RPMI7951 (cell line): Measurements from ENCODE around the gene ESR2. TPM values are rescaled to one million over a fixed set of nuclear protein-coding genes. Genes with fewer than 3 reads are reported as not detected.
"Not testable (repeated sequence)": the region's sequence is repeated elsewhere in the genome, so short reads cannot be mapped to it uniquely, and the experiment has no call there.

Source experiments
- DNase-seq: peaks from one replicate; pipeline ENCODE4 v3.0.0-alpha.2; 2012; ENCODE audit warnings: low read depth
- total RNA-seq: library from RNA; depleted of rRNA; stranded (reverse); fragments of >200 nt; shearing (Covaris generic); gene quantifications from 2 replicates; pipeline ENCODE4 v1.2.3, GENCODE V29; 2014; rRNA removed

ESR2 gene
- 0.10 and 0.12 TPM in 2 replicates for total RNA-seq

DNA sequence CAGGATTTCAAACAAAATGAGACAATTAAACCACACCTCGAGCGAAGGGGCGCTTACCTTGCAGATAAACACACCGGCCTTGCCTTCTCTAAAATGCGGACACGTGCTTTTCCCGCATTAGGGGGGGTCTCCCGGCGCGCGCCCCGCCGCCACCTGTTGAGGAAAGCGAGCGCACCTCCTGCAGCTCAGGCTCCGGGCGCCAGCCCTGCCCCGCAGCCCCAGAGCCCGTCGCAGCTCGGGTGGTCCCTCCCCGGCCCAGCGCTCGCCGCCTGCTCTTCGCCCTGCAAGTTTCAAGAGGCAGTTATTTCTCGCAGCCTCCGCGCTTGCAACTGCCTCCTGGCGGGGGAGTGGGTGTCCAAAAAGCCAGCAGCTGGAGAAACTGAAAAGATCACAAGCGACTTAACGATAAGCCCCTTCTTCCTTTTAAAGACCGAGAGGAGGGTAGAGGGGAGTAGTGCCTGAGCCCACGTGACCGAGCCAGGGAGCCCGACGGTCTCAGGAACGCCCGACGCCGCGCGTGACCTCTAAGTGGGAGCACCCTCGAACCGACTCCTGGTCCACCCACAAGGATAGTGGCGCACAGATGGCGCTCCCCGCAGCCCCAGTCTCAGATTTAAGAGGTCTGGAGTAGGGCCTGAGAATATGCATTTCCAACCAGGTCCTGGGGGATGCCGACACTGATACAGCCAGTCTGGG is at the start of gene ESR2:
TSS of gene ESR2 (minus strand) at position 396 of the 696 bp plus-strand sequence. CDS start 11,386 bp downstream, outside the sequence.
- DNase-seq, result peak; percentile 5

DNA sequence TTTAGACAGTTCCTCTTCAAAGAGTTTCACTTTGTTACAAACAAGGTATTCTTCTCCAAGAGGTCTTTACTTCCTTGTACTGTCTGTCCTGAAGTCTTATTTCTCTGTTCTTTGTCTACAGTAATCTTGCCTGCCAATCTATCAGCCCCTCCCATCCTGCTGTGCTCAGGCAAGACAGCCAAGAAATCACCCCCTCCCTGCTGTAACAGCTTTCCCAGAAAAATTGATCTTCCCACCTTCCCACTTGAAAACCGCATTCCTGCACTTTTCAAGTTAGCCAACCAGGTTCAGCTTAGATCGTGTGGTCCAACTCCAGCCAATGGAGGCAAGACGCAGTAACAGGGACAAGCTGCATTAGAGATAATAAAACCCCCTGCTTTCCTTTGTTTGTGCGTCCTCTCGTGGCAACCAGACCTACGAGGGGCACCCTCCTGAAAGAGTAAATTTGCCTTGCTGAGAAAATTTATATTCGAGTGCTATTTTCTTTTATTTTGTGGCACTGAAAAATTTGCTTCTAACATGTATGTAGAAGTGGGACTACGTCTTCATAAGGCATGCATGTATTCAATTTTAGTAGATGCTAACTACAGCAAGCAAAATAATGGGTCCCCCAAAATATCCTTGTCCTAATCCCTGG is 46.5 kb upstream of the ESR2 start:
- no peak for DNase-seq

DNA sequence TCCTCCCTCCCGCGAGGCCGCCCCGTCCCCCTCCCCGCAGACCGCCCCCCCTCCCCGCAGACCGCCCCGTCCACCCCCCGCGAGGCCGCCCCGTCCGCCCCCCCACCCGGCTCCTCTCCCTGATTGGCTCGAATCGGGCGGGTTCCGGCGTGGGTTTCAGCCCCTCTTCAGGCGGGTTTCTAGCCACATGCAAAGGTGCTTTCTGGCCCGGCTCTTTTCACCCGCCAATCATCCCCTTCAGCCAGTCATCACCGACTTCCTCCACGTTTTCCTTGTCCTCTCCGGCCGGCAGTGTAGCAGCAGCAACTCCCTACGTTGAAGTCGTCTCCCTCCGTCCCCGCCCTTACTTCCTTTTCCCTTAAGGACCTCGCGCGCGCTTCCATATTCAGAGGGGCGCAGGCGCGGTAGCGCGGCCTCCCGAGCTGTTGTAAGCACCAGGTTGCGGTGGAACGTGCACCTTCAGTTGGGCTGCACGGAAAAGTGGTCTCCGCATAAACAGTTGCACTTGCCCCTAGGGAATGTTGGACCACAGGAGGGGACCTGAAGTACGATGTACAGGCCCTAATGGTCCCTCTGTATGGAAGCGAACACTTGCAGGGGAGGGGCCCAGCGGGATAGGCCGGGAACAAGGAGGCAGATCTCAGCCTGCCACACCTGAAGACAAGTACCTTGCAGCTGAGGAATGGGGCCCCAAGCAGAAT is 44.6 kb upstream of the ESR2 start:
- DNase-seq, result peak; percentile 98

DNA sequence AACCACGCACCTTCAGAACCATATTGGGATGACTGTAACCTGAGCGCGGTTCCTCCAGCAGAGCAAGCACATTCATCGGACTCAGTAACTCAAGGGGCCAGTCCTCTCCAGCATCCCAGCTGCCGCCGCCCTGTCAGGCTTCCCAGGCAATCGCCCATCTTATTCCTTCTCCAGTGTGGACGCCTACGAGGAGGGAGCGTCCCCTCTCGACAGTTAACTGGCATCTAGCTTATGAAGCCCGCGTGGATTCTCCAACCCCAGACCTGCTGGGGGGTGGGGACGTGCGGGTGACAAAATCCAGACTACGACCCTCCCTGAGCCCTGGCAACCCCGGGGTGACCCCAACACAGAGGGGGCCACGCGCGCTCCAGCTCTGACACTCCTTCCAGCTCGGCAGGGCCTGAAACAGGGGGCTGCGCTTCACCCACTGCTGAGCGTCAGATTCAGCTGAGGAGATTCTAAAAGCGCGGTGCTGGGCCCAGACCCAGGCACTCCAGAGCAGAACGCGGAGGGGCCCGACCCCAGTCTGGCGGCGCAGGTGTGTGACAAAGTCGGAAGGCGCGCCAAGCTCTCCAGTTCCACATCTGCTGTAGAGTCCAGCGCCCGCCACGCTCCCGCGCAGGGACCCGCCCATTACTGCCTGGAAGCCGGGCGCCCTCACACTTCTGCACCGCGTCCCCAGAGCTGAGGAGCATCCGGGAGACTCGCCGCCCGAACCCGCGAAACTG is 43.9 kb upstream of the ESR2 start:
- peak; percentile 60 for DNase-seq

DNA sequence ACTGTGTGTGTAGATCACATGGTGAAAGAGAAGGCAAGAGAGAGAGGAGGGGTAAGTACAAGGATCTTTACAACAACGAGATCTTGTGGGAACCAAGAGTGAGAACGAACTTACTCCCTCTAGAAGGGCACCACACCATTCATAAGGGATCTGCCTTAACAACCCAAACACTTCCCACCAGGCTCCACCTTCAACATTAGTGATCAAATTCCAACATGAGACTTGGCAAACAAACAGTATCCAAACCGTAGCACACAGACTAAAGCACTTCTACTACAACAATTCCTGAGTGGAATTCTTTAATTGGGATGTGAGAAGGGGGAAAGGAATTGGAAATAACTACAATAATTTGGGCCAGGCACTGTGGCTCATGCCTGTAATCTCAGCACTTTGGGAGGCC is 35.0 kb upstream of the ESR2 start:
- no peak for DNase-seq

DNA sequence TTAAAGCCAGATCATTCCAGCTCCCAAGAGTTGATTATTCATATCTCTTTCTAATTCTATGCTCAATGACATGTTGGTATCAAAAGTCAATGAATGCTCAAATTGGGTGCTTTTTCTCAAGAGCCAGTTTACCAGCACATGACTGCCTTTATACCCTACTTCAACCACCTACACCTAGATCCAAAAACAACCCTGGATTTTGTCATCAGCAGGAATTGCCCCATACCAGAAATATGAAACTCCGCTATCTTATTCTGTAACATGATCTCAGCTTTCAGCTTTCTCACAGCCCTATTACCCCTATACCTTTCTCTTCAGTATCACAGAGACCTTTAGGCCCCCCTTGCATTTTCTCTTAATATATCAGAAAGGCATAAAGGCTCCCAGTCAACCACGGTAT is 32.3 kb upstream of the ESR2 start:
- DNase-seq, result no peak

DNA sequence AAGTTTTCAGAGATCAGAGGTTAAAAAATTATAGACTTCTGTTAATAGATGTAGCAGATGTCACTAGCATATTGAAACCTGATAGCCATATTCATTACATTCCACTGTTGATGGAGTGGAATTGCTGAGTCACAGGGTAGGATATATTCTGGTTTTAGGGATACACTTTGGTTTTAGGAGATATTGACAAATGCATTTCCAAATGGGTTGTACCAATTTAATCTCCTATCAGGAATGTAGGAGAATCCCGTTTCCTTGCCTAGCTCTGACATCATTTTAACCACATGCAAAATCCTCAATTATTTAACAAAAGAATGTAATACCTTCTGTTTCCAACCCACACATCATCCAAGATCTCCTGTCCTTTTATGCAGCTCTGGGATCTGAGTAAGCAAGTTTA is 30.7 kb upstream of the ESR2 start:
- peak; percentile 32 for DNase-seq

DNA sequence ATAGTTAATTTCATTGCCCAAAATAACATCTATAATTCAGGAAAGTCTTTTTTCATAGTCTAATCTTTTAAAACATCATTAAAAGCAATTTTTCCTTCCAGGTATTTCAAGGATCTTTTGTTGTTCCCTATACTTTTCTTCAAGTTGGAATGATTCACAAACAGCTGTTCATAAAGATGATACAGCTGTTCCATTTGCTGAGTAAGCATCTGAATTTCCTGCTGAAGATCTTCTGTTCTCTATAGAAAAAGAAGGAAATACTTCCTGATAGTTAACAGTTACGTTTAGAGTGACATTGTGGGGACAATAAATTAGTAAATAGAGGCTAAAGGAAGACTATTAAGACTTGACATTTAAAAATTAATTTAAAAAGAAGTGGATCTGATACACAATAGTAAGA is 30.3 kb upstream of the ESR2 start:
- DNase-seq, result no peak

DNA sequence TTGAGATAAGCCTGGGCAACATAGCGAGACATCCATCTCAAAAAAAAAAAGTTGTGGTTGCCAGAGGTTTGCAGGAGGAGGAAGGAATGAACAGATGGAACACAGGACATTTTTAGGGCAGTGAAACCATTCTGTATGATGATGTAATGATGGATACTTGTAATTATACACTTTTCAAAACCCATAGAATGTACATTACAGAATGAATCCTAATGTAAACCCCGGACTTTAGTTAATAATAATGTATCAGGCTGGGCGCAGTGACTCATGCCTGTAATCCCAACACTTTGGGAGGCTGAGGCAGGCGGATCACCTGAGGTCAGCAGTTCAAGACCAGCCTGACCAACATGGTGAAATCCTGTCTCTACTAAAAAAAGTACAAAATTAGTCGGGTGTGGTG is 26.2 kb upstream of the ESR2 start:
- not testable (repeated sequence) for DNase-seq

DNA sequence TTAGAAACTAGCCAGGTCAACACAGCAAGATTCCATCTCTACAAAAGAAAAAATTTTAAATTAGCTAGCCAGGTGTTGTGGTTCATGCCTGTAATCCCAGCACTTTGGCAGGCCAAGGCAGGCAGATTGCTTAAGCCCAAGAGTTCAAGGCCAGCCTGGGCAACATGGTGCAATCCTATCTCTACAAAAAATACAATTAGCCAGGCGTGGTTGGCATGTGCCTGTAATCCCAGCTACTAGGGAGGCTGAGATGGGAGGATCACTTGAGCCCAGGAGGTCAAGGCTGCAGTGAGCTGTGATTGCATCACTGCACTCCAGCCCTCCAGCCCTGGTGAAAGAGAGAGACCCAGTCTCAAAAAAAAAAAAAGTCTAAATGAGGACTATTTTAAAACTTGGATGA is 24.5 kb upstream of the ESR2 start:
- DNase-seq, result not testable (repeated sequence)

DNA sequence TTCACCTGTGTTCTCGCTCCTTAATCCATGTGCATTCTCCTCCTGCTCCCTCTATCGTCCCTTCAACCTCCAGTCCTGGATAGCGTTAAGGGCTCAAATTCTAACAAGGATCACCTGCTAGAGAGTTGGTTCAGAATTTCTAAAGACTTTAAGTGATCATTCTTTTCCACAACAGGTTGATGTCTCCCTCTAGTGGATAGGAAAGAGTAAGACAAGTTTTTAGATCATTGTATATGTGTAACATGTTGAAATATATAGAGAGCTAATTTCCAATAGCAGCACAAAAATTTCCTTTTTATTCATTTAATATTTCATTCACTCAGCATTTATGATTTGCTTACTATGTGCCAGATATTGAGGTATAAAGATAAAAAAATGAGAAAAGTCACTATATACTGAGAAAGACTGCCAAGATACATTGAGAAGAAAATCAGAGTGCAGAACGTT is 9.3 kb upstream of the ESR2 start:
- DNase-seq, result peak; percentile 60

DNA sequence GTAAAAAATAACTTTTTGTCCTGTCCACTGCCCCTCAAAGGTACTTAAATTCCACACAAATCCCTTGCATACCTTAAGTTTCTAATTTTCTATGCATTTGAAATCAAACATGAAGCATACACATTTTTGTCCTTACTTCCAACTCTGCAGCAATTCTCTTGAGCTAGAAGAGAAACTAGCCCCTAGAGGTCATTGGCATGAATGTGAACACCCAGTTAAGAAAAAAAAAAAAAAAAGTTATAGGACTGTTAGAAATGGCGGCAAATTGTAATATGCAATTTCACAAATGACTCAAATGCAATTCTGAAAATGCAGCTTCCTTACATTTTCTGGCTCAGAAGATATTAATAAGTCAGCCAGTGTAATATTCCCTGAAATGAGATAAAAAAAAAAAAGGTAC is 4.6 kb upstream of the ESR2 start:
- DNase-seq, result no peak

DNA sequence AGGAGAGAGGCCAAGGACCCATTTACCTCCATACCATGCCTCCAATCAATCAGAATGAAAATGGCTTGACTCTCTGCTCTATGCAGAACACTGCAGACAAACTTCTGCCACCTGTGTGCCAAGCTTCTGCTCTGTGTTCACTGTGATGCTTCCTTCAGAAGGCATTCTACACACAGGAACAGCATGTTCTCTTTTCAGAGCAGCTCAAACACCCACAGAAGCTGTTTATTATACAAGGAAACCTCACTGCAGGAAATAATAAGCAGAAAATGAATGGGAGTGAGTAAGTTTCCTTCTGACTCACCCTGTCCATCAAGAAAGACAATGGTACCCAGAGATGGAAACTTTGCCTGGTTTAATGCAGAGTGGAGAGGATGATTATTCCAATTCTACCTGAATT is 2.4 kb upstream of the ESR2 start:
- peak; percentile 14 for DNase-seq

DNA sequence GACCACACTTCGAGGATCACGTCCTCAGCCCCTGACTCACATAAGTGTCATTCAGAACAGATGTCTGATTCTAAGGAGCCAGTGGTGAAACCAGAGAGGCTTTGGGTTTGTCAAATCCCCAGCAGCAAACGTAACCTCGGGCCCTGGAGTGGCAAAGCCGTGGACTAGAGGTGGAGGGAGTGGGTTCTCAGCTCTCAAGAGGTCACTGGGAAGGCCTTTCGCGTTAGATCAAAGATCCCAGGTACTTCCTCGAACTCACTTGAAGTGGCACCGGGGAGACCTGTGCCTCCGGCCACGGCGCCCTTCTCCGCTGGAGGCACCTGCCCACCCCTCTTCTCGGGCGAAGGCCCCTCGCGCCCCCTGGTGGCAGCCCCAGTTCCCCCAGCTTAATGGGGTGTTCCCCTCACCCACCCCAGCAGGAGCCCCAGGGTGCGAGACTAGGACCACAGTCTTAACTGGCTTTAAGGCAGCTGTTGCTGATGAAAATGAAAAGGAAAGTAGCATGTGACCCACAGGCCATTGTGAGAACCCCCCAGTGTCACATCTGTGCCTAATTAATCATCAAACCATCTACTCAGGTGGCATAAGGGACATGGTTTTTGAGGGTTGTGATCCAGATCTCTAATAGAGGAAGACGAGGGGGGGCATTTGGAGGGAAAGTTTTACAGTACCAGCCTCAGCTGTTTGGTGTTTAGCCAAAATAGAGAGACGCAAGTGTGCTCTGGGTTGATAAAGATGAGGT is 672 bp upstream of the ESR2 start:
- peak; percentile 28 for DNase-seq

DNA sequence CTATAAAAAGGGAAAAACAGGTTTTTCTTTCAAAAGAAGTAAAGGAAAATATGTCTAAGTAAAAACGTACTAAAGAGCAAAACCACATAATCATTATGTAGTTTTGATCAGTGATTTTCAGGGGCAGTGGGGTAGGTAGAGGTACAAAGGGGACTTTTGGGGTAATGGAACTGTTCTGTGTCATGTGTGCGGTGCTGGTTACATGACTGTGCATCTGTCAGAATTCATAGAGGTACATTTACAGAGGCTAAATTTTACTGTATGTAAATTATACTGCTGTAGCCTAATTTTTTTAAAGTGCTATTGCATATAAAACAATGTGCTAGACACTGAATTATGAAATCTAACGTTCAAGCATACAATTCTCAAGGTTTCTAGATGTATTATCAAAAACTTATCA is 2.0 kb downstream of the ESR2 start:
- no peak for DNase-seq

DNA sequence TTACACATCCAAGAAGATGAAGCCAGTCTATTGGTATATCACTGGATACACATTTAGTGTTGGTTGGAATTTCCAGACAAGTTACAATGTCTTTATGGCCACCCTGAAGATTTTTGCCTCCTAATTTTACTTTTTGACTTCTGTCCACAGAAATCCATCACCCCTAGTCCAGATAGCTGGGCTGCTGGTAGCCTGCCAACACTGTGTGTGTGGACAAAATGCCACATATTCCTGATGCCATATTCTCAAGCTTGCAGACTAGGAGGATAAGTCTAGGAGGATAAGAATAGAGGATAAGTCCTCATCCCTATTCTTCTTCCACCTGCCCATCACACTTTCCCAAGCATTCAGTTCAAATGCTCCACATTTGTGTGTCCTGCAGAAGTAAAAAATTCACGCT is 4.6 kb downstream of the ESR2 start:
- DNase-seq, result no peak

DNA sequence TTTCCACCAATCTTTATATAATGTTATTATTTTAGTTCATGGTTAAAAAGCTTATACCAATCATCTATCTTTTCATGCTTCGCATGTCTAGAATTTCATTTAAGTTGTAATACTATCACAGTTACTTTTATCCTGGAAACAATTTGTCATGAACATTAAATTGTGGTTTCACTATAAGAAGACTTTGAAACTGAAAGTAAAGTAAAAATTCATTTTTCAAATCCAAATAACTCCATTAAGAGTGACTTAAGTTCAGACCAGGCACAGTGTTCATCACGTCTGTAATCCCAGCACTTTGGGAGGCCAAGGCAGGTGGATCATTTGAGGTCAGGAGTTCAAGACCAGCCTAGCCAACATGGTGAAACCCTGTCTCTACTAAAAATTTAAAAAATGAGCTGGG is 12.4 kb downstream of the ESR2 start:
- no peak for DNase-seq

DNA sequence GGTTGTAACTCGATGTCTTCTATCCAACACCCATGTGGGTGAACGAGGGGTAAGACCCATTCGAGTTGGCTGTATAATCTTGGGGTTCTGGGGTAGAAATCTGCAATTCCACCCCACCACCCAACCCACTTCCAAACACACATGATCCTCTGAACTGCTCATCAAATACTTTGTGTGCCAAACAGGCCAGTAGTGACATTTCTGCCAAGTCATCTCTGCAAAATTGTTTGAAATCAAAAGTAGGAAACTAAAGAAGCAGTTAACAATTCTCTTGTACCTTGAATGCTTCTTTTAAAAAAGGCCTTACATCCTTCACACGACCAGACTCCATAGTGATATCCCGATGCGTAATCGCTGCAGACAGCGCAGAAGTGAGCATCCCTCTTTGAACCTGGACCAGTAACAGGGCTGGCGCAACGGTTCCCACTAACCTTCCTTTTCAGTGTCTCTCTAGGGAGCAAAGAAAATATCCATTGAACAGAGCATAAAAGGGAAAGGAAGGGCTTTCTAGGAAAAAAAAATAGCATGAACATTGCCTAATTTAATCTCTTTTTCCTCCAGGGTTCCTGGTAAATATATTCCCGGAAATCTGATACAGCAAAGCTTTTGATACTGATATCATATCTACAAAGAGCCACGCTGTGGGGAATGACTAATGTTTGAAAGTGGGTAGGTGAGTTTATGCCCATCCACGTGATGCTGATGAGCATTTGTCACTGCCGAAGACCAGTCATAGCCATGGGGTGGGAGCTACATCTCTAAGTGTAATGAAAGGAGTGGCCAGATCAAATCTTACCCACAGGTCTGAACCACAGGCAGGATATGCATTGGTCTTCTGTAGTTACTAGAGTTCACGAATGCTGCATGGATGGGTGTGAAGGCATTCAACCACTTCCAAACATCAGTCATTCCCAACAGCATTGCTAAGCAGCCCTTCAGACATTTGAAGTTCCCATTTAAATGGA is 14.2 kb downstream of the ESR2 start:
- peak; percentile 11 for DNase-seq

DNA sequence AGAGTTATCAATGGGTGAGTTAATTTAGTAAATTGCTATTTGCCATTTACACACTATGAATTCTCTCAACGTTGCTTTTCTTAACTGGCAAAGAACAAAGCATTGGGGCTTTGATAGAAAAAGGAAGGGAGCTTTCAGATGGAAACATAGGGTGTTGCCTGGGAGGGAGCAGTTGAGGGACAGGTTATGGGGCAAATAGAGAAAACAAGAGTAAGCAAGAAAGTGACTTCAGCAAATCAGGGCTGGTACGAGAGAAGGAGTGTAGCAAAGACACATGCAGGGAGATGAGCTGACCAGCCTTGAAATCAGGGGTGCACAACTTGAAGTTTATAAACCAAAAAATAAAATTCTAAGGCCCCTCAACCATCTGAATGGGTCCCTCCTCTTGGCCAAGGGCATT is 15.7 kb downstream of the ESR2 start:
- DNase-seq, result no peak

DNA sequence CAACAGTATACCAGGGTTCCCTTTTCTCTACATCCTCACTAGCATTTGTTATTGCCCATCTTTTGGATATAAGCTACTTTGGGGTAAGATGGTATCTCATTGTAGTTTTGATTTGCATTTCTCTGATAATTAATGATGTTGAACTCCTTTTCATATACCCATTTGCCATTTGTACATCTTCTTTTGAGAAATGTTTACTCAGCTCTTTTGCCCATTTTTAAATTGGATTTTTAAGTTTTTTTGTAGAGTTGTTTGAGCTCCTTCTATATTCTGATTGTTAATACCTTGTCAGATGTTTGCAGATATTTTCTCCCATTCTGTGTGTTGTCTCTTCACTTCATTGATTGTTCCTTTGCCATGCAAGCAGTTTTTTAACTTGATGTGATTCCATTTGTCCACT is 22.2 kb downstream of the ESR2 start:
- no peak for DNase-seq
